Activated T-helper 9 cell treated with anti-CD3 and anti-CD28 coated beads, Interleukin-2, amount 50 U/mL, for 16 hours (primary cell): ENCODE measurements around the gene SIRT7.

Experiments used
- DNase-seq: peaks from one replicate; pipeline ENCODE4 v3.0.0-alpha.2; 2020; ENCODE audit warnings: low read depth

SIRT7 gene

DNA sequence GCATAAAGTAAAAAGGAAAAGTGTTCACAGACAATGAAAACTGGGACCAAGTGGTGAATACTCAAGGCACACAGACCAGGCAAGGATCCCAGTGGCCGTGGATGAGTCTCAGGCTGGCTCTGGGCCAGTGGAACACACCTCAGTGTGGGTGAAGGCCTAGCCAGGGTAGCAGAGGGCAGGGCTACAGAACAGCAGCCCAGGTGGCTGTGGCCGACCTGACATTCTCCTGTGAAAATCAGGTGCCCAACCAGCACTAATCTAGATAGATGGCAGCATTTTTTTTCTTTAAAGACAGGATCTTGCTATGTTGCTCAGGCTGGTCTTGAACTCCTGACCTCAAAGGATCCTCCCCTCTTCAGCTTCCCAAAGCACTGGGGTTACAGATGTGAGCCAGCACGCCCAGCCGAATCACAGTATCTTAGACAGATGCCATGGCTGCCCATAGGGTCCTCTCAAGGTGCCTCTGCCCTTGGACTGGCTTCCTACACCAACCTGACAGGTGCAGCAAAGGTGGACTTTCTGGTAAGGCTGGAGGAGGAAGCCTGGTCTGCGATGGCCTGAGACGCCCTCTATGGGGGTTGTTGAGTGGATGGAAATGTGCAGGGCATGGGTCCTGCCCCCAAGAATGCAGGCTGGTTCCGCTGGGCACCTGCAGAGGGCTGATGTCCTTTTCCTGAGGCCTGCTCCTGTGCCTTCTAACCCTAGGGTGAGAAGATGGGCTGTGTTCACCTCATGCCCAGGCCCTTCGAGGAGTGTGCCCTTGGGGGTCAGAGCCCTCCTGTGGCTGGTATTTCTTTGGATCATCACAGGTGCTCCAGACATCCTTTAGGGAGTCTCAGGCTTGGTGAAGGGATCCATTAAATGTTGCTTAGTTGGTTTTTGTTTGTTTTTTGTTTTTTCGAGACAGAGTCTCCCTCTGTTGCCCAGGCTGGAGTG, 53.9 kb downstream of the SIRT7 start:
- no peak for DNase-seq

DNA sequence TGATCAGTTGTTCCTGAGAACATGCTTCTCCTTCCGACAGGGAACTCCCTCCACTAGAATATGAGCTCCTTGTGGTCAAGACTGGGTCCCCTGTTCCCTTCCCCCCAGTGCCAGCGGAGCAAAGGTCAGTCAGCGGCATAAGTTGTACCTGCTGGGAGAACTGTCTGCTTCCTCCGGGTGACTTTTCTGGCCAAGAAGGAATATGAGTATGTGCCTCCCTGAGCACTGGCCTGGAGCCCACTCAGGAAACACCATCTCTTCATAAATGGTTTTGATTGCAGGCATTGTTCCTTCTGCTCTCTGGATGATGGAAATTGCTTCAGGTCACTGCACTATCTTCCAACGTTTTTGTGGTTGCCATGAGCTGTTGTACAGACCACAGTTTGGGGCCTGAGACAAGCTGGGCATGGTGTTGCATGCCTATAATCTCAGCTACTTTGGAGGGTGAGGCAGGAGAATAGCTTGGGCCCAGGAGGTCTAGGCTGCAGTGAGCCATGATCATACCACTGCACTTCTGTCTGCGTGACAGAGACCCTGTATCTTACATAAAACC, 54.8 kb downstream of the SIRT7 start:
- DNase-seq, result no peak
